HepG2 (cell line): ENCODE measurements around the gene GAL3ST1.

Experiments used
- ARID5B ChIP-seq: IDR thresholded peaks from 2 replicates; pipeline ENCODE4 v1.4.0; 2020; ENCODE audit warnings: mild to moderate bottlenecking, missing genetic modification reagents
- ATF7-NPFF ChIP-seq: sonication (generic); formaldehyde crosslinking; IDR thresholded peaks from 2 replicates; pipeline ENCODE4 v1.8.1; 2023; ENCODE audit warnings: mild to moderate bottlenecking, low read depth, missing genetic modification reagents, moderate library complexity
- BHLHE40 ChIP-seq: IDR thresholded peaks from 2 replicates; pipeline ENCODE4 v1.6.1; 2011; ENCODE audit warnings: low read length, improper control_type of control experiment
- CTCF ChIP-seq: sonication (generic); formaldehyde crosslinking; IDR thresholded peaks from 2 replicates; pipeline ENCODE4 v1.5.0; 2020; ENCODE audit warnings: mild to moderate bottlenecking, missing genetic modification reagents, moderate library complexity
- EHMT2 ChIP-seq: fragments of 200-600 bp; sonication (generic); IDR thresholded peaks from 2 replicates; pipeline ENCODE4 v1.7.0; 2017; ENCODE audit warnings: antibody characterized with exemption, low read depth, low read length, borderline replicate concordance
- ERF ChIP-seq: IDR thresholded peaks from 2 replicates; pipeline ENCODE4 v1.6.1; 2018; ENCODE audit warnings: missing biosample characterization, missing genetic modification reagents
- GABPA ChIP-seq, 2 experiments: IDR thresholded peaks; 2 replicates each; pipeline ENCODE4 v1.6.1; 2011 to 2016; ENCODE audit warnings: low read depth in 2 of 2, low read length in 1 of 2, missing biosample characterization in 1 of 2, missing genetic modification characterization in 1 of 2
- POLR2A ChIP-seq, 2 experiments: IDR thresholded peaks; 2 replicates each; pipeline ENCODE4 v1.6.1; 2011; ENCODE audit warnings: low read depth in 2 of 2, low read length in 2 of 2, mild to moderate bottlenecking in 1 of 2, moderate library complexity in 1 of 2; ENCODE audit not compliant: insufficient read depth in 1 of 2
- REL ChIP-seq: sonication (generic); formaldehyde crosslinking; conservative IDR thresholded peaks from 2 replicates; pipeline ENCODE4 v1.8.0; 2022; ENCODE audit warnings: mild to moderate bottlenecking, missing genetic modification reagents, moderate library complexity
- REST ChIP-seq, 2 experiments: IDR thresholded peaks; 2 replicates each; pipeline ENCODE4 v1.6.1; 2011 to 2012; ENCODE audit warnings: low read length in 2 of 2, borderline replicate concordance in 1 of 2, low read depth in 1 of 2, mild to moderate bottlenecking in 1 of 2, moderate library complexity in 1 of 2
- STAG1 ChIP-seq: sonication (generic); formaldehyde crosslinking; IDR thresholded peaks from 2 replicates; pipeline ENCODE4 v1.4.0; 2020; ENCODE audit warnings: missing genetic modification reagents
- TAF1 ChIP-seq: sonication (generic); formaldehyde crosslinking; IDR thresholded peaks from 2 replicates; pipeline ENCODE4 v1.4.0; 2020; ENCODE audit warnings: missing genetic modification reagents
- ZKSCAN8 ChIP-seq: IDR thresholded peaks from 2 replicates; pipeline ENCODE4 v1.6.1; 2016; ENCODE audit warnings: borderline replicate concordance, missing genetic modification reagents, missing compliant biosample characterization

- no peak for TF ChIP-seq CTCF (CRISPR knock-in tag)
- TF ChIP-seq ATF7-NPFF (CRISPR knock-in tag): no peak
- no peak for TF ChIP-seq BHLHE40
- TF ChIP-seq STAG1 (CRISPR knock-in tag): no peak
- no peak for TF ChIP-seq ARID5B (CRISPR knock-in tag)
- TF ChIP-seq GABPA (IDR thresholded peaks at IDR 0.05; ENCODE audit: low read depth, low read length): no peak
- no peak for TF ChIP-seq GABPA (CRISPR knock-in tag; IDR thresholded peaks at IDR 0.05; ENCODE audit: low read depth)
- no peak for TF ChIP-seq REST (IDR thresholded peaks at IDR 0.05; ENCODE audit: borderline replicate concordance in 1 of 2, low read depth in 1 of 2, low read length in 2 of 2)
- no peak for TF ChIP-seq ZKSCAN8 (CRISPR knock-in tag)
- no peak for TF ChIP-seq ERF (CRISPR knock-in tag)
- no peak for TF ChIP-seq EHMT2
- TF ChIP-seq REL (CRISPR knock-in tag): no peak
- no peak for TF ChIP-seq TAF1 (CRISPR knock-in tag)
- no peak for TF ChIP-seq POLR2A (IDR thresholded peaks at IDR 0.05; ENCODE audit: insufficient read depth in 1 of 2, low read depth in 2 of 2, low read length in 2 of 2)
Observed at GRCh38 chr22:30596886-30597285, 22.4 kb upstream of the GAL3ST1 start.
